GM18870 (cell line): Measurements from ENCODE around the gene KIF2A.

Experiments
- ATAC-seq: cut with Tn5 transposase; IDR thresholded peaks from one replicate; pipeline ENCODE4 v1.9.1; 2021; ENCODE audit warnings: moderate library complexity; ENCODE audit not compliant: unreplicated experiment

Gene KIF2A

DNA sequence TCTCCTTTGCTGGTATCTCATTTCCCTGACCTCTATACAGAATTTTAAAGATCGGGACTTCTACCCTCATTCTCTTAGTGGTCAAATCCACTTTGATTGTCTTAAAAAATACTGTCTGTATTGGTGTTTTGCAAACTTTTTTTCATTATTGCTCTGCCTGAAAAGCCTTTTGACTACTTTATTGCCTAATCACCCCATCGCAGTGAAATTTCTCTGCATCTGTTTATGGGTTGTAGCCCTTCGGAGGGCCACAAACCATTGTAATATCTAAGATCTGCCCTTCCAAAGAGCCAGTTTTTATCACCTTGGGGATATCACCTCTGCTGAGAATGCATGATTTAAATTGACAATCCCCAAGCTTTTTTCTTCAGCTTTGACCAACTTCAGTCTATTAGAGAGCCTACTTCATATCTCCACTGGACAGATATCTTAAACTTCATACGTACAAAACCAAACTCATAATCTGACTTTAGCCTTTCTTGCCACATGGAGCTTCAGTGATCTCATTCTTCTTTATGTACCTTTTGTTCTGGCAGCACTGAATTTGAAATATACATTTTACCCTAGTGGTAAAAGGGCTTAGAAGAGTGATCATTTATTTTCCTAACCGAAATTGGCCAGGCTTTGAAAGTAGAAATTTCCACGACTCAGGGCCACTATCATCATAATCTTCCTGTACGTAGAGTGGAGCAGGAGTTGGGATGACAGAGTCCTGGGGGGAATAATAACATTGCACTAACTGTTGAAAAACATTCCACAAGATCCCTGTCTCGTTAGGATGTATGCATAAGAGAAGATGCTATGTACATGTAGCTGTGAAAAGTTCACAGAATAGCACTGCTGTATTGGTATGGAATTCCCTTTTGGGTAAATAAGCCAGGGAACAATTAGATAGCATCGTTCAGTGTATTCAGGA is 21.4 kb downstream of the KIF2A start:
- ATAC-seq, result no peak

DNA sequence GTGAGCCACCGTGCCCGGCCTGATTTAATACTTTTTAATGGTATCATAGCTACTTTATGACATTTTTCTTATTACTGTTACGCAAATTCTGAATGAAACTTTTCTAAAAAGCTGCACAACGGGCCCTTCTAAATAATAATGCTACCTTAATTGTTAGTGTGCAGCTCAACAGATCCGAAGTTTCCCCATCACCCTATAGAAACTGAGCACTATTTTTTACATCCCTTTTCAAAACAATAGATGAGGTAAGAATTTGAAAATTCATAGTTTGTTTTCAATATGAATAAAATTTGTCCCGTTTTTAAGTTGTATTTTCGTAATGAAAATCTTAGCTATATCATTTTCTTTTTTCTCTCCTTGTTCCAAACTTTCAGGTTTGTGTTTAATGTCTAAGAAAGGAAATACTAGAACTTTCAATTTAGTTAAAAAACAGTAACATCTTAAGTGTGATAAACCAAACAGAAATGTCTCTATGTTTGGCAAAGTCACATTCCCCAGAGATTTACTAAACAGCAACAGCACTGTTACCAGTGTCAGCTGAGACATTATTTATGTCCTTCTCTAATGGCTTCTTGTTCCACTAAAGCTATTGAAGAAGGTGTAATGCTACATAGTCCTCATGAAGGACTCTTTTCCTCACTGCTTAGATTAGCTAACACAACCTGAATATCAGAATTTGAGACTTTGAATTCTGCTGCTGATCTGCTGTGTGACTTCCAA is 22.9 kb downstream of the KIF2A start:
- no peak for ATAC-seq

DNA sequence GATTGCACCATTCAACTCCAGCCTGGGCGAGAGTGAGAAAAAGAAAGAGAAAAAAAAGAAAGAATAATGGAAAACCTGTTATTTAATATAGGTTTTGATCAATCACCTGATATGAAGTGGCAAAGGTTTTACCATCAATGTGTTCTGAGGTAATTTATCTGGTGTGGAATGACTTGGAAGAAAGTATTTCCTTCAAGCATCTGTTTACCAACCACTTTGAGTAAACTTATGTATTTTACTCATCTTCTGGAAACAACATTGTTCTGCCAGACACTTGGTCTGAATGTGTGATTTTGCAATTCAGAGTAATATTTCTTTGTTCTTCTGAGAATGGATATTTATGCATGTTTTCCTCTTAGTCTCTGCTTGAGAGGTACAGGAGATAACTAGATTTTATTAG is 24.3 kb downstream of the KIF2A start:
- no peak for ATAC-seq

DNA sequence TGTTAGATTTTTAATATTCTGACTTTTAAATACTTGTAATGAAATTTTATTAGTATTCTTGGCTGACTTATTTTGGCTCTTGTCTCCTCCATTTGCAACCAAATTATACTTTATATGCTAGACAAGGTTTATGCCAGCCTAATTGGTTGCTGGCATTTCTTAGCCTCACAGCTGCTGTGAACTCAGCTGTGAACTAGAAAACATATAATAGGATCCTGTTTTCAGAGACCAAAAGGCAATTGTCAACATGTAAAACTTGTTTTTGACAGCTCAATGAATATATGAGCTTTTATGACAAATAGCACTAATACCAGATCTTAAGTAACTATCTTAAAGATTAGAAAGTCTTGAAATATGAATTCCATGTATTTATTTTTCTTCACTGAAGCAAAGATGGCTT is 25.9 kb downstream of the KIF2A start:
- no peak for ATAC-seq

DNA sequence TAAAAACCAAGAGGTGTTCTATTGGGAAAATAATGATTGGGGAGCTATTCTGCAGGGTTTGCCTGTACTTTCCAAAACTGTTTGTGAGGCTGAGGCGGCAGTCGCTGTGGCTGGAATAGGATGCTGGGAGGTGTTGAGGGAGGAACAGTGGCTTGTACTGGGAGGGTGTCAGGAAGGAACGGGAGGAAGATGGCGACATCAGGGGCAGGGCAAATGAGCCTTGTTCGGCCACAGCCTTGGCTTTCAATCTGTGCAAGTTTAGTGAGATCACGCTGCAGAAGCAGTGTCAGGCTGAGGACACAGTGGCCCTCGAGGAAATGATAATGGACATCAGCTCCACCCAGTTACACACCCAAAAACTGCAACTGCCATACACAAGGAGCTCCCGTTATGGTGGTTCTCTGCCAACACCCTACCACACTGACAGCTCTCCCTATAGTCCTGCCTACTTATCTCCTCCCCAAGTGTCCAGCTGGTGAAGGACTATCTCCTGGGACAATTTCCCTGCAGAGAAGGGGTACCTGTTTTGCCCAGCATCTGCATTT is 27.3 kb downstream of the KIF2A start:
- no peak for ATAC-seq

DNA sequence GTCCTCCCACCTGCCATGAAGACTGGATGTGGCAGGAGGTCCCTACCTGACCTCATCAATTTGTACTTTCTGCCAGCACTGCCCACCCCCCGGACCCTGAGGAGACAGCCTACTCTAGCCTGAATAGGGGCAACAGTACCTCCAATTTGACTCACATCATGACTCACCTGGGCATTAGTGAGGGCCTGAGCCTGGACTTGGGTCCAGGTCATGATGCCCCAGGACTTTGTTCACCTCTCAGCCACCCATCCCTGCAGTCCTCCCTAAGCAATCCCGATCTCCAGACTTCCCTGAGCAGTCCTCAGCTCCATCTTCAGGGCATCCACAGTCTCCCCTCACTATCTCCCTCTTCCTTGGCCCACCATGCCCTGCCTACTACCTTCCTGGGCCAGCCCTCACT is 28.1 kb downstream of the KIF2A start:
- no peak for ATAC-seq

- ATAC-seq, result no peak
These were observed 34.4 kb downstream of the KIF2A start for GRCh38 chr5:62340392-62340791.

GRCh38 chr5:62340979-62341378 is 35.0 kb downstream of the KIF2A start:
- no peak for ATAC-seq

GRCh38 chr5:62341783-62342475 is 35.9 kb downstream of the KIF2A start:
- ATAC-seq, result peak; percentile 70

- peak; percentile 38 for ATAC-seq
These were observed 36.5 kb downstream of the KIF2A start for GRCh38 chr5:62342476-62342837.

GRCh38 chr5:62343428-62343827 is 37.4 kb downstream of the KIF2A start:
- no peak for ATAC-seq

DNA sequence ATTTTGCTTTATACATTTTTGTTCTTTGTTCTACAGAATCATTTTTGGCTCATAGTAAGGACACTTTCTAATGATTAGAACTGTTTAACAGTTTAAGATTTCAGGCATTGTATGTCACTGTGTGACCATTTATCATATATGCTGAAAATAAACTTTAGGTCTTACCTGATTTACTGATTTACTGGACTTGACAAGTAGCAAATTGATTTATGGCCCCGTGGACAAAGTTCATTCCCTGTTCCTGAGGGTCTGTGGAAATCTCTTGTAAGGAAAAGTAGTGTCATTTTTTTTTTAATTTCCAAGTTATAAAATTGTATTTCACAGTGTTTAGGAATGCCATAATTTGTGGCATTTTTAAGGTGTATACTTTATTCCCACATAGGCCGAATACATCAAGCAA is 40.7 kb downstream of the KIF2A start:
- no peak for ATAC-seq

- no peak for ATAC-seq
These were observed 41.9 kb downstream of the KIF2A start for GRCh38 chr5:62347928-62348327.

GRCh38 chr5:62348723-62349481 is 42.9 kb downstream of the KIF2A start:
- no peak for ATAC-seq

GRCh38 chr5:62354028-62354874 is 48.2 kb downstream of the KIF2A start:
- ATAC-seq, result peak; percentile 89

DNA sequence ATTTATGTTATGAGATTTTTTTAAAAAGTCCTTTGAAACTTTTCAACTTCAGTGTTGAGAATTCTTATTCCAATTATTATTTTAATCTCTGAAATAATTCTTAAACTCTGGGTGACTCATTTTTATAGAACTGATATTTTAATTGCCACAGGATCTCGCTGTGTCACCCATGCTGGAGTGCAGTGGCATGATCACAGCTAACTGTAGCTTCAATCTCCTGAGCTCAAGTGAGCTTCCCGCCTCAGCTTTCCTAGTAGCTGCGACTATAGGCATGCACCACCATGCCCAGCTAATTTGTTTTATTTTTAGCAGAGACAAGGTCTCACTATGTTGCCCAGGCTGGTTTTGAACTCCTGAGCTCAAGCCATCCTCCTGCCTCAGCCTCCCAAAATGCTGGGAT is 56.7 kb downstream of the KIF2A start:
- ATAC-seq, result no peak

- ATAC-seq, result no peak
These were observed 63.0 kb downstream of the KIF2A start for GRCh38 chr5:62369039-62369438.

DNA sequence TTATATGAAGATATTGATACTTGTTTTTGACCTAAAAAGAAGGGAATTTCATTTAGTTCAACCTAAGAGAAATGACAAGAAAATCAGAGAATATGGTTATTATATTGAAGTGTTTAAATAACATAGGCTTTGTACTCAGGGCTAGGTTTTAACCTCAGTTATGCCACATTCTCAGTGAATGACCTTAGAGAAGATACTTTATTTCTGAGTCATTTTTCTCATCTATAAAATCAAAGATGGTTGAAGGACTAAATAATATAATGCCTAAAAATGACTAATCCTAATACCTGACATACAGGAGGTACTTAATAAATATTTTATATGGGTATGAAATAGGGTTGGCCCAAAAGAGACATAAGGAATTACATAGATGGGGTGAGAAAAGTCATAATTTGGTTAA is 65.4 kb downstream of the KIF2A start:
- ATAC-seq, result no peak

DNA sequence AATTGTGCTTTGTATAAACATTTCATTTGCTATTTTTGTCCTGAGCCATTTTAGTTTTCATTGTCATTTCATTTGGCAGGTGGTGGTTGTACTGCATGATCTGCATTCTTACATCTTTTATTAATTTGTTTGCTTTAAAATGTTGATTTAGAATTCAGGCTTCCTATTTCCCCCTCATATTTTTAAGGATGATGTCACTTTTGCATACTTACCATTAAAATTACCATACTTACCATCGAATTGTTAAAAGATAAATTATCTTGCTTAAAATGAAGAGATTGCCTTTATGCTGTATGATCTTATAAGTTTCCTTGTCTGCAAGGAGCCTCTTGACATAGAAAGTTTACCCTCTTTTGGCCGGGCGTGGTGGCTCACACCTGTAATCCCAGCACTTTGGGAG is 66.6 kb downstream of the KIF2A start:
- no peak for ATAC-seq

GRCh38 chr5:62373382-62373781 is 67.4 kb downstream of the KIF2A start:
- ATAC-seq, result no peak
